Mesodermal cell (in vitro differentiated cells): ENCODE measurements around the gene VRK1.

ENCODE experiments used
- H3K27ac ChIP-seq: 2 replicates; pipeline ENCODE4 v1.7.0; 2013; ENCODE audit warnings: mild to moderate bottlenecking, low read depth, low read length, moderate library complexity; ENCODE audit not compliant: severe bottlenecking
- H3K36me3 ChIP-seq: 2 replicates; pipeline ENCODE4 v1.7.1; 2013; ENCODE audit warnings: mild to moderate bottlenecking, low read length, moderate library complexity; ENCODE audit not compliant: control insufficient read depth, insufficient read depth
- H3K4me1 ChIP-seq: one replicate; pipeline ENCODE4 v1.7.1; 2013; ENCODE audit warnings: mild to moderate bottlenecking, low read length; ENCODE audit not compliant: insufficient read depth, control insufficient read depth, poor library complexity, severe bottlenecking
- H3K4me3 ChIP-seq: 2 replicates; pipeline ENCODE4 v1.7.0; 2013; ENCODE audit warnings: low read length, control low read depth, mild to moderate bottlenecking; ENCODE audit not compliant: insufficient read depth, poor library complexity, severe bottlenecking; ENCODE audit errors: extremely low read depth
- H3K9me3 ChIP-seq: 2 replicates; pipeline ENCODE4 v1.7.1; 2013; ENCODE audit warnings: mild to moderate bottlenecking, low read length, moderate library complexity; ENCODE audit not compliant: control insufficient read depth
- WGBS, 2 experiments: methylation state at CpG; one replicate each; pipeline ENCODE4 v1.1.5; 2013; ENCODE audit warnings: missing lambda C conversion rate in 2 of 2; ENCODE audit not compliant: insufficient coverage in 2 of 2; 5-methylcytosine and 5-hydroxymethylcytosine counted together

Gene VRK1

GRCh38 chr14:96824283-96824682, 27.1 kb downstream of the VRK1 start:
- H3K4me3 ChIP-seq: no peak overlapping the region
- no peaks in the 10 kb centered on the region for H3K36me3 ChIP-seq
- no peaks in the 10 kb centered on the region for H3K9me3 ChIP-seq
- WGBS, 2 experiments: 80 to 100% methylated on average over 3 of the region's 3 CpGs
- H3K4me1 ChIP-seq: peaks cover 3% of the 10 kb centered on the region
- H3K27ac ChIP-seq: no peak overlapping the region

- no peak overlapping the region for H3K27ac ChIP-seq
- H3K4me1 ChIP-seq: no peaks in the 10 kb centered on the region
- WGBS, 2 experiments: no CpG with 5 or more reads among the region's 2 CpGs
- no peak overlapping the region for H3K4me3 ChIP-seq
- H3K9me3 ChIP-seq: no peaks in the 10 kb centered on the region
- no peaks in the 10 kb centered on the region for H3K36me3 ChIP-seq
Measured at GRCh38 chr14:96826818-96827217, 29.6 kb downstream of the VRK1 start.

- no peaks in the 10 kb centered on the region for H3K9me3 ChIP-seq
- H3K27ac ChIP-seq: no peak overlapping the region
- H3K4me3 ChIP-seq: no peak overlapping the region
- H3K36me3 ChIP-seq: no peaks in the 10 kb centered on the region
- WGBS, 2 experiments: 69 to 73% methylated on average over 2 to 3 of the region's 3 CpGs
- no peaks in the 10 kb centered on the region for H3K4me1 ChIP-seq
Measured at GRCh38 chr14:96827290-96827689, 30.1 kb downstream of the VRK1 start.

GRCh38 chr14:96829791-96830190, 32.6 kb downstream of the VRK1 start:
- no peak overlapping the region for H3K27ac ChIP-seq
- H3K4me1 ChIP-seq: no peaks in the 10 kb centered on the region
- peaks cover 4% of the 10 kb centered on the region for H3K36me3 ChIP-seq
- WGBS, 2 experiments: no CpG with 5 or more reads among the region's 1 CpG
- H3K4me3 ChIP-seq: no peak overlapping the region
- H3K9me3 ChIP-seq: no peaks in the 10 kb centered on the region

GRCh38 chr14:96830946-96831345, 33.8 kb downstream of the VRK1 start:
- Histone ChIP-seq H3K4me3 (no peak overlapping the region), H3K27ac (no peak overlapping the region), H3K4me1 (no peaks in the 10 kb centered on the region), H3K36me3 (peaks cover 15% of the 10 kb centered on the region), H3K9me3 (no peaks in the 10 kb centered on the region)
- 86 to 100% methylated on average over 1 of the region's 1 CpG for WGBS, 2 experiments

GRCh38 chr14:96832351-96832750, 35.2 kb downstream of the VRK1 start:
- Histone ChIP-seq H3K4me1 (no peaks in the 10 kb centered on the region), H3K27ac (no peak overlapping the region), H3K36me3 (peaks cover 24% of the 10 kb centered on the region), H3K4me3 (no peak overlapping the region), H3K9me3 (no peaks in the 10 kb centered on the region)
- 81 to 85% methylated on average over 2 of the region's 2 CpGs for WGBS, 2 experiments

- Histone ChIP-seq H3K36me3 (peaks cover 36% of the 10 kb centered on the region), H3K27ac (no peak overlapping the region), H3K9me3 (no peaks in the 10 kb centered on the region), H3K4me3 (no peak overlapping the region), H3K4me1 (no peaks in the 10 kb centered on the region)
- WGBS, 2 experiments: no CpG with 5 or more reads among the region's 4 CpGs
Measured at GRCh38 chr14:96838449-96838848, 41.3 kb downstream of the VRK1 start.

- 89% methylated on average over 1 of the region's 2 CpGs; no CpG with 5 or more reads in 1 of the 2 experiments for WGBS, 2 experiments
Measured at GRCh38 chr14:96839251-96839650, 42.1 kb downstream of the VRK1 start.

GRCh38 chr14:96843137-96843536, 46.0 kb downstream of the VRK1 start:
- no peak overlapping the region for H3K4me3 ChIP-seq
- H3K4me1 ChIP-seq: no peaks in the 10 kb centered on the region
- H3K36me3 ChIP-seq: peaks cover 30% of the 10 kb centered on the region
- H3K27ac ChIP-seq: no peak overlapping the region
- no peaks in the 10 kb centered on the region for H3K9me3 ChIP-seq

More at GRCh38 chr14:96839251-96839650, 42.1 kb downstream of the VRK1 start:
- Histone ChIP-seq H3K9me3 (no peaks in the 10 kb centered on the region), H3K36me3 (peaks cover 39% of the 10 kb centered on the region), H3K4me3 (no peak overlapping the region), H3K27ac (no peak overlapping the region), H3K4me1 (no peaks in the 10 kb centered on the region)

- peaks cover 42% of the 10 kb centered on the region for H3K36me3 ChIP-seq
- no peaks in the 10 kb centered on the region for H3K9me3 ChIP-seq
- H3K27ac ChIP-seq: no peak overlapping the region
- no peaks in the 10 kb centered on the region for H3K4me1 ChIP-seq
- WGBS, 2 experiments: no CpG with 5 or more reads among the region's 1 CpG
- no peak overlapping the region for H3K4me3 ChIP-seq
Measured at GRCh38 chr14:96844857-96845570, 47.8 kb downstream of the VRK1 start.

- H3K36me3 ChIP-seq: peaks cover 40% of the 10 kb centered on the region
- no peaks in the 10 kb centered on the region for H3K9me3 ChIP-seq
- H3K4me1 ChIP-seq: no peaks in the 10 kb centered on the region
- 100% methylated on average over 1 of the region's 1 CpG; no CpG with 5 or more reads in 1 of the 2 experiments for WGBS, 2 experiments
- H3K4me3 ChIP-seq: no peak overlapping the region
- H3K27ac ChIP-seq: no peak overlapping the region
Measured at GRCh38 chr14:96847451-96847850, 50.3 kb downstream of the VRK1 start.
